ENCODE results near the gene CAPN8. TPM values are rescaled to one million over a fixed set of nuclear protein-coding genes. Genes with fewer than 3 reads are reported as not detected.

Gene CAPN8
- not detected in 2 replicates for total RNA-seq (2014; rRNA removed; shearing (Covaris generic))
- not detected in 2 replicates for polyA plus RNA-seq (2014; cell fraction: nucleus; rRNA removed)

DNA sequence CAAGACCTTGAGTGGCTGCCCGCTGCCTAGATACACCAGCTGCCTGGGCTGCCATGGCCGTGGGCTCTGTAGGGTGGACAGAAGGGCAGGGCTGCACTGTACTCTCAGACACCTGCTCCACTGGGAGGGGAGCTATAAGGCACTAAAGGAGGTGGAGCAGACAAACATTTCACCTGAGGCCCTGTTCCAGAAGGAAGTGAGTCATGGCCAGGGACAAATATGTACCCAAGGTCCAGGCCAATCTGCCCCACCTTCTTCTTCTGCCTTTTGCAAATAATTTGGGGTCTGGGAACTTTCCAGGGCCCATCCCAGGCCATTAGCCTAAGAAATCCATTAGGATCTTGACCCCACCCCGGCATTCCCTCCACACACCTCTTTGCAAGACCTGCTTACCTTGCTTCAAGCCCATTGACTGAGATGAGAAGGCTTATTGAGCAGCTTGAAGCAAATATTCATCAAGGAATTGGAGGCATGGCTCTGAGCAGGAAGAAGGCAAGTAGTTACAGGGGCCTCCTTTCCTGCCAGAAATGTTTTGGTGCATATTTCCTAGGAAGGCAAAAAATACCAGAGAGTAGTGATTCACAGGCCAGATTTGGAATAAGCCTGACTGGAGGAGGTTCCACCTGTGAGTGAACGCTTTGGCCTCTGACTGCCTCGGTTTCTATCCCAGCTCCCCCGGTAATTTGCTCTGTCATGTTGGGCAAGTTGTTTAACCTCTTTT, at the start of gene CAPN8:
Gene CAPN8 (minus strand): TSS at position 110 of the 721 bp plus-strand sequence. CDS start 55 bp downstream, at position 55.
- DNase-seq (ENCODE audit: extremely low read depth, low read depth) = no peak

DNA sequence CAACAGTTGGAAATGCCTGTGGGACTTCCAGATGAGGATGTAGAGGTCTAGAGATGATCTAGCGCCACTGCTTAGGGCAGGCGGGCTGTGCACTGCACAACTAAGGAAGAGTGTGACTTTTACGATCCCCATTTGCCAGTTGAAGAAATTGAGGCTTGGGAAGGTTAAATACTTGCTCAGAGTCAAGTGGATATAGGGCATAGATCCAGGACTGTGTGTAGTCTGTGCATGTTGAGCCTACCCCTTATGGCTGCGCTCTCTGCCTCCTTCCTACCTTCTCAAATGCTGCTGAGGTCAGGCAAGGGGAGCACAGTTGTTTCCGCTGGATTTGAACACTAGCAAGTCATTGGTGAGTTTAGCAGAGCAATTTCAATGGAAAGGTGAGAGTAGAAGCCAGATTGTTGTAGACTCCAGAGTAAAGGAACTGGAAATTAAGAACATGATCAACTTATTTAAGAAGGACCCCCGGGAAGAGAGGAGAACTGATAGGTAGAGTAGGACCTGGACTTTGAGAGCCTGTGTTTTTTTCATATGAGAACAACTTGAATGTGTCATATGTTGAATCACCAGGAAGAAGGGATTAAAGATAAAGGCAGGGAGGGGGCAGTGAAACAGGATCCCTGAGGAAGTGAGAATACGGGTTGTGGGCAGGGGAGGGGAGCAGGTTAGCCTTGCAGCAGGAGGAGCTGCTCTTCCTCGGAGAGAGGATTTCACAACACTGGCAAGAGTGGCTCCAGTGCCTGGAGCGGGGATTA, 49.5 kb upstream of the CAPN8 start:
- peak; percentile 89 for DNase-seq (ENCODE audit: extremely low read depth, low read depth)

DNA sequence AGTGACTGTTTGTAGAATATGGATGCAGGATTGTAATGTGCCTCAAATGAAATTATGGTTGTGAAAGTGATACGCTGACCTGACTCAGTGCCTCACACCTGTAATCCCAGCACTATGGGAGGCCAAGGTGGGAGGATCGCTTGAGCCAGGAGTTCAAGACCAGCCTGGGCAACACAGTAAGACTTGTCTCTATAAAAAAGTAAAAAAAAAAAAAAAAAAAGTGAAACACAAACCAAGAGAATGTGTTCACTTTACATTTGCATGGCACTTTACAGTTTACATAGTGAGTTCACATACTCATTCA, 48.9 kb upstream of the CAPN8 start:
- DNase-seq (ENCODE audit: extremely low read depth, low read depth) = no peak

DNA sequence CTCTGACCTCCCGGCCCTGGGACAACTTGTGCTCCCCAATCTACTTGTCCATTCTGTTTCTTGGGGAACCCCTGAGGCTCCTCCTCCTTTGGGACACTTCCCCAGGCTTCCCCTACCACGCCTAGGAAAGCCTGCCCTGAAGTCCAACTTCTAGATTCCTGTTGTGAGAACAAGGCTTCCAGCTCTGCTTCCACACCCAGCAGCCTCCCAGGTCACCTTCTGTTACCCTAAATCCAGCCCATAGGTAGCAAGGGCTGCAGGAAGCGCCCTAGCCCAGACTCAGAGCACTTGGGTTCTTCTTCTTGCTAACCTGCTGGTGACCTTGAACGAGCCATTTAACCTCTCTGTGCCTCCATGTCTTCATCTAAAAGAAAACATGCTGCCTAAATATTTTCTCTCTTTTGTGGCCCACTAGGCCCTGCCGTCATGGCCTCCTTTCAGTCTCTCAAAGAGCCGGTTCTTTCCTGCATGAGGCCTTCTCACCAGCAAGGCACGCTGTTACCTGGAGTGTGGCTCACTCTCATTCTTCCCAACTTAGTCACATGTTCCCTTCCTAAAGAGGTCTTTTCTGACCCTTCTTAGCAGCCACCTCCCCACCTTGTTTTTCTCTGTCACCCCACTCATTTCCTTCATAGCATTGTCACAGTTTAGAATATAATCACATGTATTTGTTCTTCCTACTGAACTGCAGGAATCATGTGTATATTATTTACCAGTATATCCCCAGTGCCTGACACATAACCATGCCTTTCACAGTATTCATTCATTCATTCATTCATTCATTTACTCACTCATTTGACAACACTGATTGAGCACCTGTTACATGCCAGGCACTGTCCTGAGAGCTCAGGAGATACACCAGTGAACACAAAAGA, 48.3 kb upstream of the CAPN8 start:
- DNase-seq (ENCODE audit: extremely low read depth, low read depth) = no peak

DNA sequence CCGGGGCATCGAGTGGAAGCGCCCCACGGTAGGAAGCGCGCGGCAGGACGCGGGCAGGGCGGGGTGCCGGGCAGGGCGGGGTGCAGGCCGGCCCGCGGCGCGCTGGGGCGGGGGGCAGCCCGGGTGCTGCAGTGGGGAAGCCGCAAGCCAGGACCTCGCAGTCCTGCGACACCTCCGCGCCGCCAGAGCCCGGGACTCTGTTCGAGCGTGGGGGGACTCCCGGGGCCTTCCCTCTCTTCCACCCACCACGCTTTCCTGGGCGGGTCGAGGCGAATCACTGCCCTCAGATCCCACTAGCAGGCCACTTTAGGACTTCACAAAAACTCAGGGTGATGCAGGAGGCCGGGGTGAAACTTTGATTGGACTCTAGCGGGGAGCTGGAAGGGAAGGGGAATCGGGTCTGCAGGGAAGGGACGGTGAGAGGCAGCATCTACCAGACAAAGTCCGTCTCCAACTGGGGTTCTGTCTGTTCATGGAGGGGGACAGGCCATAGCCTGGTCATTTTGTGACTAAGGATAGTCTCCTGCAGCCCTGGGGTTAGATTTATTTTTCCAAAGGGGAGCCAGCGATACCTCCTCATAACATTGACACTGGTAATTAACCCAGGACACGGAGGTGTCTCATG, 47.5 kb upstream of the CAPN8 start:
- DNase-seq (ENCODE audit: extremely low read depth, low read depth) = no peak

DNA sequence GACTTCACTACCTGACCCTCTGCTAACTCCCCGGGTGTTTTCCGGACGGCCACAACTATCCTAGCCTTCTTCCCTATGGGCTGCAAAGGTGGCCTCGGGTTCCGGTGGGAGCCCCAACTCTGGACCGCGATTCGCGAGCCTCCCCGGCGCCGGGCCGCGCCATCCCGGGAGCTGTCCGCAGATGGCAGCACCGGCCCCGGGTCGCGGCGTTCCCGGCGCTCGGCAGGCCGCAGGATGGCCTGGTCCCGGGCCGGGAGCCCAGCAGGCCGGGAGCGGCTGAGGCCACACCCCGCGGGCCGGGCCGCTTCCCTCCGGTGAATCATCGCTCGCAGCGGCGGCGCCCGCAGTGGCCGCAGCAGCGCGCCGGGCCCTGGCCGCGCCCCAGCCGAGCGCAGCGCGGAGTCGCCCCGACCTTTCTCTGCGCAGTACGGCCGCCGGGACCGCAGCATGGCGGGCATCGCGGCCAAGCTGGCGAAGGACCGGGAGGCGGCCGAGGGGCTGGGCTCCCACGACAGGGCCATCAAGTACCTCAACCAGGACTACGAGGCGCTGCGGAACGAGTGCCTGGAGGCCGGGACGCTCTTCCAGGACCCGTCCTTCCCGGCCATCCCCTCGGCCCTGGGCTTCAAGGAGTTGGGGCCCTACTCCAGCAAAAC, 46.8 kb upstream of the CAPN8 start, which contains the start of gene CAPN2:
Gene CAPN2 (plus strand): TSS at position 346 of the 656 bp plus-strand sequence. CDS start 102 bp downstream, at position 448.
- peak; percentile 88 for DNase-seq (ENCODE audit: extremely low read depth, low read depth)

DNA sequence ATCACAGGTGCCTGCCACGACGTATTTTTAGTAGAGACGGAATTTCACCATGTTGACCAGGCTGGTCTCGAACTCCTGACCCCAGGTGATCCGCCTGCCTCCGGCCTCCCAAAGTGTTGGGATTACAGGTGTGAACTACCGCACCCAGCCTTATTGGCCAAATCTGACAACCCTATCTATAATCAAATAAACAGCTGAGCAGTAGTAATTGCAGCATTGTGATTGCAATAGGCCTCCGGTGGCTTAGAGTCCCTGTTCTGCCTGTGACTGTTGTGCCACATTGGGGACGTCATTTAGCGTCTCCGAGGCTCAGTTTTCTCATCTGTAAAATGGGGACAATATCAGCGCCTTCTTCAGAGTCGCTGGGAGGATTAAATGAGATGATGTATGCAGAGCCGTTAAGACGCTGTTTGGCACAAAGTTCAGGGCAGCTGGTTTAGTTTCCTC, 46.3 kb upstream of the CAPN8 start:
- DNase-seq (ENCODE audit: extremely low read depth, low read depth) = no peak

DNA sequence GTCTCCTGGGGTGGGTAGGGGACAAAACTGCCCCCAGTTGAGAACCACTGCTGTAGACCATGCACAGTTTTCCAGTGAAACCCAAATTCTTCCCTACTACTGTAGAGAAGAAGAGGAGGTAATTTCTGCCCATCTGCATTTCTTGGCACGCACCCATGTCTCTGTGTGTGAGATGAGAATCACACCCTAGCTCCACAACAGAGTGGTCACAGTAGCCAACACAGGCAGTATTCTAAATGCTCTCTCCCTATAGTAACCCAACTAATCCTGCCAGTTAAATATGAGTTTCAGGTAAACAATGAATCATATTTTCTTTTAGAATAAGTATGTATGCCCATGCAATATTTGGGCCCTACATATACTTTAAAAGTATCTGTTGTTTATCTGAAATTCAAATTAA, 45.7 kb upstream of the CAPN8 start:
- no peak for DNase-seq (ENCODE audit: extremely low read depth, low read depth)

DNA sequence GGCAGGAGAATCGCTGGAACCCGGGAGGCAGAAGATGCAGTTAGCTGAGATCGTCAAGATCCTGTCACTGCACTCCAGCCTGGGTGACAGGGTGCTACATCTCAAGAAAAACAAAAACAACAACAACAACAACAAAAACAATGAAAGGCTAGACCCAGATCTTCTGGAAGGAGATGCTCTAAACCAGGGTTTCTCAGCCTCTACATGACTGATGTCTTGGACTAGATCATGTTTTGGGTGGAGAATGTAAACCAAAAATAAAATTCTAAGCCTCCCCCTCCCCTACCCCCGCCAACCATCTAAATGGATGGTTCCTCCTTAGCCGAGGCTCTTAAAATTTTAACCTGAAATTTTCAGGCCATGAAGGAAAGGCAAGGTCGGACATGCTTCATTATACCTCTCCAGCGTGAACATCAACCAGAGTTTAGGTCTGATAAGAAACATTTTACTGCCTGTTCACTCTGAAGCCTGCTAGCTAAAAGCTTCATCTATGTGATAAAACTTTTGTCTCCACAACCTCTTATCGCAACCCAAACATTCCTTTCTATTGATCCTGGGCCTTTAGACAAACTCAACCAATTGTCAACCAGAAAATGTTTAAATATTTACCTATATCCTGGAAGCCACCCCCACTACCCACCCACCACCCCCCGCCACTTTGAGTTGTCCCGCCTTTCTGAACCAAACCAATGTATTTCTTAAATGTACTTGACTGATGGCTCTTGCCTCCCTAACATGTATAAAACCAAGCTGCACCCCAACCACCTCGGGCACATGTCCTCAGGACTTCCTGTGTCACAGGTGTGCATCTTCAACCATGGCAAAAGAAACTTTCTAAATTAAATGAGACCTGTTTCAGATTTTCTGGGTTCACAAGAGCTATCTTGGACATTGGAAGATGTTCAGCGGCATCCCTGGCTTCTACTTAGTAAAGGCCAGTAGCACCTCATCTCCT, 45.0 kb upstream of the CAPN8 start:
- DNase-seq (ENCODE audit: extremely low read depth, low read depth) = no peak

DNA sequence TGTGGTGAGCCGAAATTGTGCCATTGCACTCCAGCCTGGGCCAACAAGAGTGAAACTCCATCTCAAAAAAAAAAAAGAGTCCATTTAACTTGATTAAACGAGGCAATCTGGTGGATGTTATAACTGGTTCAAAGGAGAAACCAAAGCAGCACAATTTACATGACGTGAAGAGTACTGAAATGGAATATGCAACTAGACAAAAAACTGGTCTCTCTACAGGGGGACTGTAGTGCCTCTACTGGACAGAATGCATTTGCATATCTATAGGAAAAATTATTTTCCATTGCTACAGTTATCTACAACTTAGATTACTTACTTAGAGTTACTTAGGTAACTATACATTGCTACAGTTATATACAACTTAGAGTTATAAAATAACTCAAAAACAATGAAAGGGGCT, 44.1 kb upstream of the CAPN8 start:
- DNase-seq (ENCODE audit: extremely low read depth, low read depth) = no peak

DNA sequence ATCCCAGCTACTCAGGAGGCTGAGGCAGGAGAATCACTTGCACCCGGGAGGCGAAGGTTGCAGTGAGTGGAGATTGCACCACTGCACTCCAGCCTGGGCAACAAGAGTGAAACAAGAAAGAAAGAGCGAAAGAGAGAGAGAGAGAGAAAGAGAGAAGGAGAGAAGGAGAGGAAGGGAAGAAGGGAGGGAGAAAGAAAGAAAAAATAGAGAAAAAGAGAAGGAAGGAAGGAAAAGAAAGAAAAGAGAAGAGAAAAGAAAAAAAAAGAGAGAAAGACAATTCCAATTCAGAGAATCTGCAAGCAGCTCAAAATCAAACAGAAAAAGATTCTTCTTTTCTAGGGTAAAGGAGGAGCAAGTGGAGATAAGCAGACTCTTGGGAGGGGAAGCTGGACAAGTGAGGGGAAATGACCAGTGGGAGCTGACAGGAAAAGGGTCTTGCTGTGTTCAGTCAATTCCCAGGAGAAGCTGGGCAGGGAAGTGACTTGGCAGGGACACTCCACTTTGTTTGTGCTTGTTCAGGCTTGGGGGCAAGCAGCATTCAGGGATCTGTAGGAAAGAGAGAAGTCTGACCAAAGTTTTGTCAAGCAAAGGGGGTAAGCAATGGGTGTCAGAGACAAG, 43.3 kb upstream of the CAPN8 start:
- DNase-seq (ENCODE audit: extremely low read depth, low read depth) = no peak

DNA sequence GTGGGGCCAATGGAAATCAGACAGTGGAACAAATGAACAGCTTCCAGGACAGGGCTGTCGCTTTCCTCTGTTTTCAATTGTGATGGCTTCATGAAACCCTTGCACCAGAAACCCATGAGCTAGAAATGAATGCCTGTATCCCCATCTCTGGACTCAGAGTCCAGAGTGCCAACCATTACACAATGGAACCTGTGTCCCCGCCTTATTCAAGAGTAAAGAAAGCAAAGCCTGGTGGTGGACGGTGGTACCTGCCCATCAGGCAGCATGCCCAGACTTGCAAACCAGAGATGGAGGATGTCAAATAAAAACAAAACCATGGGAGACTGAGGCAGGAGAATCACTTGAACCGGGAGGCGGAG, 42.5 kb upstream of the CAPN8 start:
- DNase-seq (ENCODE audit: extremely low read depth, low read depth) = no peak

DNA sequence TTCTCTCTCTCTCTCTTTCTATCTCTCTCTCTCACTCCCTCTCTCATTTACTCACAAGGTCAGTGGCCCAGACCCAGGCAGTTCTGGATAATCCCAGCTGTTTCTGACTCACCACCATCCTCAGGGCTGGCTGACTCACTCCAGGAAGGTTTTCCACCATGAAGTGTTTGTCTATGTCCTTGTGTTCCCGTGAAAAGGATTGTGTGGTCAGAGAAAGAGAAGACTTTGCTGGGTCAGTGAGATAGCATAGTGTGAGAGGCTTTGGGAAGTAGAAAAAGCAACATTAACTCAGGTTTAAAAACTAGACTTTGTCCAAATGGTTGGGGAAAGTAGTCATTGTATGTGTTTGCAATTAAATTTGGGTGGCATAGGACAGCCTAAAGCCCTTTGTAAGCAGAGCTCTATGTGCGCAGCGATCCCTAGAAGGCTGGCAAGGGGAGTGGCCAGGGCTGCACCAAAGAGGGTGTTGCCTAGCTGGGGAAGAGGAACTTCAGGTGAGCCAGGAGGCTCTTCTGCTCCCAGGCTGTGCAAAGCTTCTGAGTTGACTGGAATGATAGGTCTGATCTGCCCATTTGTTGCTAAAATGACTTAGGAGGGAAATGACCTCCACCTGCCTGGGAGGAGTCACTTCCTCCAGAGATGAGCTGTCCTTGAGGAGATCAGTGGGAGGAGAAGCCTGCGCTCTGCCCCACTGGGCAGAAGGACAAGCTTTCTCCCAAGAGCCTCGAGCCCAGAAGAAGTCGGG, 41.9 kb upstream of the CAPN8 start:
- peak; percentile 92 for DNase-seq (ENCODE audit: extremely low read depth, low read depth)

DNA sequence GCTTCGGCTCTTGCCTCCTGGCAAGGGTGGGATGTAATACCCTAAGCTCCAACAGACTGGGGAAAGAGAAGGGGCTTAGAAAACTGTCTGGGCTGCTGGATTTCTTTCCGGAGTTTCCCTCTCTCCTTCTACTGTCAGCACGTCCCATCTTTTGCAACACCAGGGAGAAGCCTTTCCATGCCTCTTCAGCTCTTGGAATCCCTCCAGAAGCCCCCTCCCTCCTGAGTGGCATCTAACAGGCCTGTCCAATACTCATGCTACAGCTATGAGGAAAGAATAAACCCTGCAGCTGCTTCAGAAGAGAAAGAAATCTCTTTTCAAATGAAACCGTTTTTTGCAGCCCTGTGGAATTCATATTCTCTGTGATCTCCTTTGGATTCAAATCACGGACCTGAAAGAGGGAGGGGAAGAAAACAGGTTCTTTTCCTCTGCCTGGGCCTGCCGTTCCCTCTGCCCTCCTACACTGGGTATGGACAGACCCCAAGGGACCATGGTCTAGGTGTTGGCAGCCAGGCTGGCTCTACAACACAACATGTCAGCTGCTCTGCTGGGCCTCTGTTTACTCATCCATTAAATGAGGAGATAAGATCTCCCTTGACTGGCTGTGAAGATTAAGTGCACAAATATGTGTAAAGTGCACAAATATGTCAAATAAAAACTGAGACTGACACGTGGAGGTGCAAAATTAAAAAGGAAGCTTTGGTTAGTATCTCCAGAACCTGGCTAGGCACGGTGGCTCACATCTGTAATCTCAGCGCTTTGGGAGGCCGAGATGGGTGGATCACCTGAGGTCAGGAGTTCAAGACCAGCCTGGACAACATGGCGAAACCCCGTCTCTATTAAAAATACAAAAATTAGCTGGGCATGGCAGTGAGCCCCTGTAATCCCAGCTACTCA, 40.8 kb upstream of the CAPN8 start:
- DNase-seq (ENCODE audit: extremely low read depth, low read depth) = no peak

DNA sequence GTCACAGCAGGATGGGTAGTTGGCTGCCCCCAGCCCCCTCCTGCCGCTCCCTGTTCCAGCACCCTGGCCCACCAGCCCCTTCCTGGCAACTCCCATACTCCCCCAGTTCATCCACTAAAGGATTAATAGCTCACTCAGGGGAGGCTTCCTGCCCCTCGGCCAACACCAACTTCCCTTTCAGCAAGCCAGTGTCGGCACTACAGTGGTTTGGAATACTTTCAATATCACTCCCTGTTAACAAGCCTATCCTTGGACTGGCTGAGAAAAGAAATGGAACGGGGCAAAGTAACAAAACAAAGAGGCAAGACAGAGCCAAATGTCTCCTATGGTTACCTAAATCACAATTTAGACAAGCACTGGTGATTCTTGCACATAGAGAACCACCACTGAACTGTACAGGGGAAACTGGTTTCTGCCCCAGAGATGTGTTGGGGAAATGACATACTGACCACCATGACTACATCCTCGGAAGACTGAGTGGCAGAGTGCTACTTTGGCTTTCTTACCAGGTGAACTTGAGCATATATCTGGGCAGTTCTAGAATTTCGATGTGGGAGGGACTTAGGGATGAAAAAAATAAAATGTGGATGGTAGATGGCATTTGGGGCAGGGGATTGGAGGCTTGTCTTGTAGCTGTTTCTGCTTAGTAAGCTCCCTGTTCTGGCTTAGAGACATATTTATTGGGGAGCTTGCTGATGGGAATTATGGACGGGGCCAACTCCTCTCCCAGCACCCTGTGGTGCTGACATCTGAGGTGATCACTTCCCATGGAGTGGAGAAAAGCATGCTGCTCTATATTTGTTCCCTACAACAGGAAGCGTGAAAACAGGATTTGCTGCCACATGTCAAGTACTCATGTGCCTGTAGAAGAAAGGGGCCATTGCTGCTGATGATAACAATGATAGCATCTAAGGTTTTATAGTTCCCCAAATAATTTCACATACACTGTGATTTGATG, 39.7 kb upstream of the CAPN8 start:
- DNase-seq (ENCODE audit: extremely low read depth, low read depth) = no peak

DNA sequence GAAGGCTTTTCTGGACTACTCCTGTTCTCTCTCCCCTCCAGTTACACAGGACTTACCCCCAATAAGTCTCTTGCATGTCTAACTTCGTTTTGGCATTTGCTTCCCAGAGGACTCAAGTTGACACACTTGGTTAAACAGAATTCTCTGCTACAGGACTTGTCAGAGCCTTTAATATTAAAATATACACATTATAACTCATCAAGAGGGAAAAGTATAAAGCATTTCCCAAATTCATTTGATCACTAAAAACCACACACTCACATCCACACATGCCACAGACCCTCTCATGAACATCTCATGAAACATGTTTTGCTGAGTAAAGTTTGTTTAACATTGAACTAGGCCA, 38.1 kb upstream of the CAPN8 start:
- no peak for DNase-seq (ENCODE audit: extremely low read depth, low read depth)
